Glutamatergic neuron (in vitro differentiated cells): ENCODE results near the gene TMEM18. TPM values are rescaled to one million over a fixed set of nuclear protein-coding genes. Genes with fewer than 3 reads are reported as not detected.

Source experiments
- DNase-seq: peaks from one replicate; pipeline ENCODE4 v3.0.0; 2022
- H3K27ac Mint-ChIP-seq: one replicate; pipeline ENCODE4 v1.8.0; 2020; ENCODE audit warnings: mild to moderate bottlenecking, mixed read lengths, inconsistent platforms; ENCODE audit not compliant: unreplicated experiment
- H3K27me3 Mint-ChIP-seq: one replicate; pipeline ENCODE4 v1.8.0; 2020; ENCODE audit warnings: mild to moderate bottlenecking, moderate library complexity, mixed read lengths, inconsistent platforms; ENCODE audit not compliant: unreplicated experiment
- H3K36me3 Mint-ChIP-seq: one replicate; pipeline ENCODE4 v1.8.0; 2020; ENCODE audit warnings: mild to moderate bottlenecking, mixed read lengths, inconsistent platforms; ENCODE audit not compliant: unreplicated experiment
- H3K4me1 Mint-ChIP-seq: one replicate; pipeline ENCODE4 v1.8.0; 2020; ENCODE audit warnings: mild to moderate bottlenecking, low read depth, mixed read lengths, inconsistent platforms; ENCODE audit not compliant: unreplicated experiment
- H3K4me3 Mint-ChIP-seq: one replicate; pipeline ENCODE4 v1.8.0; 2020; ENCODE audit warnings: mild to moderate bottlenecking, mixed read lengths, inconsistent platforms; ENCODE audit not compliant: unreplicated experiment
- H3K9me3 Mint-ChIP-seq: one replicate; pipeline ENCODE4 v1.8.0; 2020; ENCODE audit warnings: mild to moderate bottlenecking, moderate library complexity, mixed read lengths, inconsistent platforms; ENCODE audit not compliant: unreplicated experiment
- CTCF ChIP-seq: fragments of 200-600 bp; sonication (generic); IDR thresholded peaks from one replicate; pipeline ENCODE4 v1.5.0; 2021; ENCODE audit not compliant: partially characterized antibody, unreplicated experiment
- total RNA-seq: library from RNA; stranded (reverse); fragmentation: NEBNext Ultra II Directional; extraction: Animal tissue kit (Norgen Biotek cat#: 25700); gene quantifications from one replicate; pipeline ENCODE4 v1.2.1, GENCODE V29; 2021; ENCODE audit not compliant: unreplicated experiment

TMEM18 gene
- total RNA-seq, 1 donor from 2014 or later = 22.0 TPM

- no peak for DNase-seq
- Mint-ChIP-seq H3K4me1 (no peaks in the 10 kb centered on the region), H3K4me3 (no peak overlapping the region), H3K9me3 (no peaks in the 10 kb centered on the region), H3K27ac (no peak overlapping the region), H3K27me3 (peaks cover 3% of the 10 kb centered on the region), H3K36me3 (peaks cover 13% of the 10 kb centered on the region)
- no peak for TF ChIP-seq CTCF
These were observed 10.8 kb downstream of the TMEM18 start for GRCh38 chr2:666441-666840.

- Mint-ChIP-seq H3K9me3 (no peaks in the 10 kb centered on the region), H3K4me3 (no peak overlapping the region), H3K4me1 (no peaks in the 10 kb centered on the region), H3K36me3 (peaks cover 13% of the 10 kb centered on the region), H3K27me3 (no peaks in the 10 kb centered on the region), H3K27ac (peak overlapping the region; percentile 13)
- TF ChIP-seq CTCF = no peak
- no peak for DNase-seq
These were observed 11.7 kb downstream of the TMEM18 start for GRCh38 chr2:665340-666073.

GRCh38 chr2:664063-664462 is 13.1 kb downstream of the TMEM18 start:
- Mint-ChIP-seq H3K4me1 (no peaks in the 10 kb centered on the region), H3K9me3 (no peaks in the 10 kb centered on the region), H3K4me3 (no peak overlapping the region), H3K27me3 (no peaks in the 10 kb centered on the region), H3K36me3 (peaks cover 13% of the 10 kb centered on the region), H3K27ac (no peak overlapping the region)
- TF ChIP-seq CTCF = no peak
- no peak for DNase-seq

- DNase-seq = no peak
- H3K9me3 Mint-ChIP-seq = no peaks in the 10 kb centered on the region
- H3K36me3 Mint-ChIP-seq = peaks cover 13% of the 10 kb centered on the region
- no peak overlapping the region for H3K27ac Mint-ChIP-seq
- H3K27me3 Mint-ChIP-seq = no peaks in the 10 kb centered on the region
- TF ChIP-seq CTCF = no peak
- H3K4me3 Mint-ChIP-seq = no peak overlapping the region
- H3K4me1 Mint-ChIP-seq = no peaks in the 10 kb centered on the region
These were observed 14.0 kb downstream of the TMEM18 start for GRCh38 chr2:663221-663620.

GRCh38 chr2:661360-661635 is 15.9 kb downstream of the TMEM18 start:
- H3K27ac Mint-ChIP-seq = no peak overlapping the region
- no peaks in the 10 kb centered on the region for H3K9me3 Mint-ChIP-seq
- H3K27me3 Mint-ChIP-seq = no peaks in the 10 kb centered on the region
- TF ChIP-seq CTCF = no peak
- H3K4me3 Mint-ChIP-seq = no peak overlapping the region
- DNase-seq = no peak
- no peaks in the 10 kb centered on the region for H3K4me1 Mint-ChIP-seq
- peaks cover 13% of the 10 kb centered on the region for H3K36me3 Mint-ChIP-seq
